ENCODE measurements around the gene ANKRD44.

ANKRD44 gene

DNA sequence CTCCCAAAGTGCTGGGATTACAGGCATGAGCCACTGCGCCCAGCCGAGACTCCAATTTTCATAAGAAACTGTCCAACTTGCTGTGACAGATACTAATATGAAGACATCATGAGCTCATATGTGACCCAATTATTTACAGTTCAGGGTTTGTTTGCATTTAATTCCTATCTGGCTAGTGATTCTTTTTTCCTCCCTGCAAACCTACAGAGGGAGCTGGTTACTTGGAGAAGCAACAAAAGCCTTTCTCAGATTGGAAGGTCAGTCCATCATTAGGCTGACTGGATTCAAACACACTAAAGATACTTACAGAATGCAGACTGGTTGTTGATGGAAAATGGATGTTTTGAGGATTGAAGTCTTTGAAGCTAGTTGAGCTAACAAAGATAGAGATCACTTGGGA is 176.4 kb downstream of the ANKRD44 start:
- no peak overlapping the region for H3K4me2 ChIP-seq (ENCODE audit: low read length)
- no peaks in the 10 kb centered on the region for H3K9me2 ChIP-seq (ENCODE audit: low read depth, low read length)
- no peaks in the 10 kb centered on the region for H3K9me3 ChIP-seq (ENCODE audit: low read length)
- no peak overlapping the region for H2AFZ ChIP-seq (ENCODE audit: low read length)
- no peak overlapping the region for H3K4me3 ChIP-seq (ENCODE audit: low read depth, low read length, poor library complexity, severe bottlenecking)
- TF ChIP-seq EZH2 (IDR thresholded peaks at IDR 0.05; ENCODE audit: borderline replicate concordance, low read length) = no peak
- TF ChIP-seq, protein P1, sequence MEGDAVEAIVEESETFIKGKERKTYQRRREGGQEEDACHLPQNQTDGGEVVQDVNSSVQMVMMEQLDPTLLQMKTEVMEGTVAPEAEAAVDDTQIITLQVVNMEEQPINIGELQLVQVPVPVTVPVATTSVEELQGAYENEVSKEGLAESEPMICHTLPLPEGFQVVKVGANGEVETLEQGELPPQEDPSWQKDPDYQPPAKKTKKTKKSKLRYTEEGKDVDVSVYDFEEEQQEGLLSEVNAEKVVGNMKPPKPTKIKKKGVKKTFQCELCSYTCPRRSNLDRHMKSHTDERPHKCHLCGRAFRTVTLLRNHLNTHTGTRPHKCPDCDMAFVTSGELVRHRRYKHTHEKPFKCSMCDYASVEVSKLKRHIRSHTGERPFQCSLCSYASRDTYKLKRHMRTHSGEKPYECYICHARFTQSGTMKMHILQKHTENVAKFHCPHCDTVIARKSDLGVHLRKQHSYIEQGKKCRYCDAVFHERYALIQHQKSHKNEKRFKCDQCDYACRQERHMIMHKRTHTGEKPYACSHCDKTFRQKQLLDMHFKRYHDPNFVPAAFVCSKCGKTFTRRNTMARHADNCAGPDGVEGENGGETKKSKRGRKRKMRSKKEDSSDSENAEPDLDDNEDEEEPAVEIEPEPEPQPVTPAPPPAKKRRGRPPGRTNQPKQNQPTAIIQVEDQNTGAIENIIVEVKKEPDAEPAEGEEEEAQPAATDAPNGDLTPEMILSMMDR (IDR thresholded peaks at IDR 0.05; ENCODE audit: low read length) = no peak
- H3K27me3 ChIP-seq (ENCODE audit: insufficient read depth, low read length) = no peaks in the 10 kb centered on the region
- no peaks in the 10 kb centered on the region for H3F3A ChIP-seq (ENCODE audit: insufficient read depth, low read length)
- peak overlapping the region; percentile 33 for H3K27ac ChIP-seq (ENCODE audit: low read depth, low read length, poor library complexity, severe bottlenecking)
- no peak overlapping the region for H3K9ac ChIP-seq (ENCODE audit: low read length)
- H3K79me2 ChIP-seq (ENCODE audit: insufficient read depth, low read length) = no peaks in the 10 kb centered on the region
- H3K4me1 ChIP-seq (ENCODE audit: insufficient read depth, low read length, severe bottlenecking) = peaks cover 63% of the 10 kb centered on the region
- peaks cover 5% of the 10 kb centered on the region; the same call in 1 of the 2 replicates for H3K36me3 ChIP-seq (ENCODE audit: insufficient read depth, low read length)
- H4K20me1 ChIP-seq (ENCODE audit: insufficient read depth, low read length) = no peaks in the 10 kb centered on the region

DNA sequence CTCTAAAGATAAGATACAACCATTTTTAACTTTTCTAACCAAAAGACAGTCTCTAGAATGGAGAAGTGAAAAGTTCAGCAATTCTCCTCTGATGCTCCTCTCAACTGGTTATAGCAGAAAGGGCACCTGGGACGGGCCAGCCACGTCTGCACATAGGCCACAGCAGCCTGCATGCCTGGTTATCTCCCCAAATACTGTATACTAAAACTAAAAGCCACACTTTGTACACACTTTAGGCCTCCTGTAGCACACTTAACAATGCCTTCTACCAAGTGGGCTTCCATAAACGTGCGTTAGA is 179.1 kb downstream of the ANKRD44 start:
- Histone ChIP-seq H3K27me3 (ENCODE audit: insufficient read depth, low read length) (no peaks in the 10 kb centered on the region), H3K27ac (ENCODE audit: low read depth, low read length, poor library complexity, severe bottlenecking) (peak overlapping the region; percentile 95), H3K9me2 (ENCODE audit: low read depth, low read length) (no peaks in the 10 kb centered on the region), H3K79me2 (ENCODE audit: insufficient read depth, low read length) (no peaks in the 10 kb centered on the region), H3K9me3 (ENCODE audit: low read length) (no peaks in the 10 kb centered on the region), H3K9ac (ENCODE audit: low read length) (peak overlapping the region; percentile 50), H3K4me1 (ENCODE audit: insufficient read depth, low read length, severe bottlenecking) (peaks cover 41% of the 10 kb centered on the region), H3F3A (ENCODE audit: insufficient read depth, low read length) (no peaks in the 10 kb centered on the region), H3K4me2 (ENCODE audit: low read length) (peak overlapping the region; percentile 54), H3K36me3 (ENCODE audit: insufficient read depth, low read length) (peaks cover 5% of the 10 kb centered on the region; the same call in 1 of the 2 replicates), H3K4me3 (ENCODE audit: low read depth, low read length, poor library complexity, severe bottlenecking) (peak overlapping the region; percentile 22), H4K20me1 (ENCODE audit: insufficient read depth, low read length) (no peaks in the 10 kb centered on the region), H2AFZ (ENCODE audit: low read length) (no peak overlapping the region)
- TF ChIP-seq, protein P1 (IDR thresholded peaks at IDR 0.05; ENCODE audit: low read length) = no peak
- TF ChIP-seq EZH2 (IDR thresholded peaks at IDR 0.05; ENCODE audit: borderline replicate concordance, low read length) = no peak

DNA sequence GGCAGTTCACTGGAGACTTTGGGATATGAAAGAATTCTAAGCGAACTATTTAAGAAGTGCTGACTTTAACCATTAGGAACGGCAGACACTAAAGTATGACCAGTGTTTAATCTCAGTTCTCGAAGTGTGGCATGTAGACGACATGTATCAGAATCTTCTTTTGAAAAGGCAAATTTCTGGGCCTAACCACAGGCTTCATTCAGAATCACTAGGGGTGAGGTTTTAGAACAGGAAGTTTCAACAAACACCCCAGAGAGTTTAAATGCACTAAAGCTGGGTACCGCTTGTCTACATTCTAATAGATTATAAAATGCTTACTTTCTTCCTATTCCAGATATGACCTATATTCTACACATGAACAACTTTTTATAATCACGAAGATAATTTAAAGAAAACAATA is 180.3 kb downstream of the ANKRD44 start:
- peak overlapping the region; percentile 95 for H3K27ac ChIP-seq (ENCODE audit: low read depth, low read length, poor library complexity, severe bottlenecking)
- no peaks in the 10 kb centered on the region for H3K27me3 ChIP-seq (ENCODE audit: insufficient read depth, low read length)
- H3K4me1 ChIP-seq (ENCODE audit: insufficient read depth, low read length, severe bottlenecking) = peaks cover 41% of the 10 kb centered on the region
- H3K36me3 ChIP-seq (ENCODE audit: insufficient read depth, low read length) = peaks cover 17% of the 10 kb centered on the region; the same call in 1 of the 2 replicates
- no peaks in the 10 kb centered on the region for H3F3A ChIP-seq (ENCODE audit: insufficient read depth, low read length)
- H3K79me2 ChIP-seq (ENCODE audit: insufficient read depth, low read length) = no peaks in the 10 kb centered on the region
- H3K9me2 ChIP-seq (ENCODE audit: low read depth, low read length) = no peaks in the 10 kb centered on the region
- peak overlapping the region; percentile 57 for H3K9ac ChIP-seq (ENCODE audit: low read length)
- peak overlapping the region; percentile 35 for H3K4me3 ChIP-seq (ENCODE audit: low read depth, low read length, poor library complexity, severe bottlenecking)
- H4K20me1 ChIP-seq (ENCODE audit: insufficient read depth, low read length) = no peaks in the 10 kb centered on the region
- TF ChIP-seq EZH2 (IDR thresholded peaks at IDR 0.05; ENCODE audit: borderline replicate concordance, low read length) = no peak
- TF ChIP-seq, protein P1 (IDR thresholded peaks at IDR 0.05; ENCODE audit: low read length) = no peak
- H3K9me3 ChIP-seq (ENCODE audit: low read length) = no peaks in the 10 kb centered on the region
- H2AFZ ChIP-seq (ENCODE audit: low read length) = no peak overlapping the region
- H3K4me2 ChIP-seq (ENCODE audit: low read length) = peak overlapping the region; percentile 52
